NCI-H524 treated with DMSO at 0.1 percent for 48 hours (cell line): Measurements from ENCODE around the gene EFL1.
"Not testable (repeated sequence)": the region's sequence is repeated elsewhere in the genome, so short reads cannot be mapped to it uniquely, and the experiment has no call there.

ENCODE experiments used
- DNase-seq: peaks from one replicate; lab custom pipeline; 2025; lab: John Stamatoyannopoulos, UW

Gene EFL1

DNA sequence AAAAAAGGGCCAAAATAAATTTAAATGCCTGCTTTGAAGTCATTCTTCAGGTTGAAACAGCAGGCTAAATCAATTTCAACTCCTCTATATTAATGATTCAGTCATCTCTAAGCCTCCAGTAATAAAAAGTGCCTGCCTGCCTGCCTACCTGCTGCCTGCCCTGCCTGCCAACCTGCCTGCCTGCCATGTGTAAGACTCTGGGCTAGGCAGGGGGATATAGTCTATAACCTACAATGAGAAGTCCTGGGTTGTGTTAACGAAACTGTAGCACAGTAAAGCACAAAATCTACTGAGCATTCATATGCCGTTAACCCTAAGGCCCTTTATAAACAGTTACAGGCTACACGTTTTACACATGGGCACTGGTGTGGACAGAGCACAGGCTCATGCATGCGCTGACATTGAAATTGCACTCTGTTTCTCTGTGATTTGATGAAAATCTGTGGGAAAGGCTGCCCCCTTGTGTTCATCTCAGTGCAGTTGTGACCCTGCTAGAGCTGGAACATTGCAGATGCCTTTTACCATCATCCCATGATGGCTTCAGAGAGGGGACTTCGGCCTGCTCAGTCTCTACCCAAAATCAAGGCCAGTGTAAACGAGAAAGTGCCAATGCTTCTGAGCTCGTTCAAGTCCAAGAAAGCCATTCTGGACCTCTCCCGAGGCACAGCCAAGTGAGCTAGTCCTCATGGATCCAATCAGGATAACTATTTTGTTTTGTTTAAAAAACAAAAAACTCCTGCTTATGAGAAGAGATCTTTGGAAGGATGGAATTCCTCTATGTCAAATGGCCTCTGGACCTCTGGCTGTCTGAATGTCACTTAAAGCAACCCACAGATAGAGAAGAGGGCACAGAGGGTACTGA lies 64.6 kb downstream of the EFL1 start:
- DNase-seq = no peak

DNA sequence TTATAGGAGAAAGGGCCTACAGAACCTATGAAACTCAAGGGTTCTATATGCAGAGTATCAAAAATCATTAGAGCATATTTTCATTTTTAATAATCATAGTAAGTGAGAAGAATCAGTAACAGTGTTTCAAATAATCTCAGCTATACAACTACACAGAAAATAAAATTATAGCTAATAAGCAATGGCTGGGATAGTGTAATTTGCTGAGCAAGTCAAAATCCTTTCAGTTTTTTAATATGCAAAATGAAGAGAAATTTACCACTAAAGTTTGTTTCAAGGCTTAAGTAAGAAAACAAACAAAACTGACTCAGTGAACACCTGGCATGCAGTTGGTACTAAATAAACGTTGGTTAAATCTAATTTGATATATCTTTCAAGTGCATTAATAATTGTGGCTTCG lies 66.2 kb downstream of the EFL1 start:
- DNase-seq = no peak

DNA sequence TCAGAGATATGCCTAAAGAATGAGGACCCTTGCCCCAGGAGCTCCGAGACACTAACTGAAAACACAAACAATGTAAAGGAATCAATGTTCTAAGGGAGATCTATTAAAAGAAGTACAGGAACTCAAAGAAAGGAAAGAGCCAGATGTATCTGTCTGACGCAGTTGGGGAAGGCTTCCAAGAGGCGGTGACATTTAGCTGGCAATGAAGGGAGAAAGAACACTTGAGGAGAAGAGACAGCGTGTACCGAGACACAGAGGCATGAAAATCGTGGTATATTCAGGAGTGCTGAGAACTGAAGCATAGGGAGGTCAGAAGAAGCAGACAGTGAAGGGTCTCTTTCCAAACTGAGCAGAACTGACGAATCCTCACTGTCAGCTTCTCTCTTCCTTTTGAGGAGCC lies 66.7 kb downstream of the EFL1 start:
- not testable (repeated sequence) for DNase-seq

DNA sequence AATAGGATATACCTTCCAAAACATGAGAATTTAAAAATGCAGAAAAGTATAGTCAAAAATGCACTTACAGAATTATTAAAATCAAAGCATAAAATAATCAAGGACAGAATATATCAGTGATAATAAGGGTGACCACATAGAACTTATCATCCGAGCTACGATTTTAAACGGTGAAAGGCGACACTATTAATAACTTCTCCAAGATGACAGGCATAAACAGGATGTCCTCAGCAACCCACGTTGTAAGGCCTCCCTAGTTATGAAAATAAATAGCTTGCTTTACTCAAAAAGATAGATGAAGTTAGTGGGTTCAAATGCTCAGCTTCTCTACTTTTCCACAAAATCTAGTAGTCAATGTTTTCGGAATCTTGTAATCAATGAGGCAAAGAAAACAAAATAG lies 68.0 kb downstream of the EFL1 start:
- DNase-seq = not testable (repeated sequence)

DNA sequence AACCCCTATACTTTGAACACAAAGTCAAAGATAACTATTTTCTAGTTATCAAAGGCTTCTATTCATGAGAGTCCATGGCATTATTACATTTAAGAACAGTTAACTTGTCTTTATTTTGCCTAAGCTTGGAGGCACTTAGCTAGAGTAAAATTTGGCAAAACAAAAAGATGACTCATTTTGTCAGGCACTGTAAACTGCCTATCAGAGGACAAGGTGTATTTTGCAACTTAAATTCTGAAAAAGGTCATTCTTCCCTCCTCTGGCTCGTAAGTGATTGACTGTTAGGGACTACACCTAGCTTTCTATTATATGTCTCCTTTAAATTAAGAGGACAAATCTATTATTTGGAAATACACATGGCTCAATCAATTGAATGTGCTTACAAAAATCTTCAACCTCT lies 69.1 kb downstream of the EFL1 start:
- not testable (repeated sequence) for DNase-seq

DNA sequence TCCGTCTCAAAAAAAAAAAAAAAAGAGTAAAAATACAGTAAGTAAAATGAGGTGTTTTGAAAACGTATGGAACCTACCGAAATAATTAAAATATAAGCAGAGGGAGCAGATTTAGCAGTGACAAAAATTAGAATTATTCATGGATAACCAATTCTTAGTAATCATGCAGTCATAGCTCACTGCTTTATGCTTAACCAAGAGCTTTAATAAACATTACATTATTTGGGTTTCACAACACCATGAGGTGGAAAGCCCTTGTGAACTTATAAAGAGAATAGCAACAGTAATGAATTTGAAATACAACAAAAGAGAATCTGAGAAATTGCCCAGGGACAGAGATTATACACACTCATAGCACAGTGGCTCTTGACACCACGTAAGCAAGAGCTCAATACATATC lies 70.1 kb downstream of the EFL1 start:
- DNase-seq = not testable (repeated sequence)

DNA sequence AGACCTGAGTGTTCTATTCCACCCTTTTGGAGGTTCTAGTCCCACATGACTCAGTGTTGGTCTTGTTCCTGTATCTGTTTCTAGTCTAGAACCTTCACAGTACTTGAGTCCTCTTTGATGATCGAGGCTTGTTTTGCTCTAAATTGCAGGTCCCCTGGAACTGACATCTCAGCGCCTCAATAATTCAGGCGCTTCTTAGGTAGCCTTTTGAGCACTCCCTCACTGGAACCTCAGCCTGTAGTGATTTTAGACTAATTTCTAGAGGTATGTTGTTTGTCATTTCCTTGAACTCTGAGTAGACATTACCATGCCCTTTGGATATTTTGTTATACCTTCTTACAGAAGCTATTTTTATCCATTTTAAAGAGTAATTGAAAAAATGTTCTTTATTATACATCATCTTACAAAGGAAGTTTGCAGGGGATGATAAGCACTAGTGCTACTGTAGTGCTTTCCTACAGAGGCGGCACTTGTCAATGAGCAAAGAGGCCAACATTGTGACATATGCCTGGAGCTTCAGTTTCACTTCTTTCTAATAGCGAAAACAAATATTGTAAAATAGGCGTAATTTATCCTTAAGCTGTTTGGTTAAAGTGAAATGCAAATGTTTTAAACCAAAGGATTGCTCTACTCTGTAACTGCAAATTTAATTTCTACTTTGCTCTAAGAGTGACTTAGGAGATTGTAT lies 75.7 kb downstream of the EFL1 start:
- no peak for DNase-seq

DNA sequence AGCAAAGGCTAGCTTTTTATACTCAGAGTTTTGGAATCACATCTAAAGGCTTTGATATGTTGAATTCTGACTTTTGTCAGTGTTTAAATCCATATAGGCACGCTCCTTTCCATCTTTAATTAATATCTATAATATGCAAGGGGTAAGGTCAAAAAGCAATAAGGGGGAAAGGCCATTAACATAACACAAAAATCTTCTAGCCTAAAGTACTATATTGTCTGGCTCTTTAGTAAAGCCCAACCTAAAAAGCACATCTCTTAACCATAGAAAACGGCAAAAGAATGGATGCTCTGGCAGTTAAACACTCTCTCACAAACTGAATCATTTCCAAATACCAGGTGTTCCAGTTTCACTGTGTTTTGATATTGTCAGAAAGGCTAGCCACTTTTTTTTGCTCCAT lies 76.4 kb downstream of the EFL1 start:
- DNase-seq = no peak

DNA sequence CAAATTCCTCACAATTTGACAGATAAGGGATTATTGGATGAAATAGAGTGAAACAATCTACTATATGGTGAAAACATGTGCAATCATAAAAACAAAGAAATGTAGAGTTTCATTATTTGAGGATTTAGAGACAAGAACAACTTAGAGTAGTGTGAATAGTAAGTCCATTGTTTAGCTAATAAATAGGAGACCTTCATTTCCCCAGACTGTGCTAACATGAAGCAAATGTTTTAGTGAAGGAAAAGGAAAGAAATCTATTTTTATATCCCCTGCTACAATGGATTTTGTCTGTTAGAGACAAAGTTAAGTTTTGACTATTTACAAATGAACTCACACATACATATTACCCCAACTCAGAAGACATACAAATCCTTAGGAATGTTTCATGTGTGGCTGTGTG lies 77.8 kb downstream of the EFL1 start:
- DNase-seq = no peak

DNA sequence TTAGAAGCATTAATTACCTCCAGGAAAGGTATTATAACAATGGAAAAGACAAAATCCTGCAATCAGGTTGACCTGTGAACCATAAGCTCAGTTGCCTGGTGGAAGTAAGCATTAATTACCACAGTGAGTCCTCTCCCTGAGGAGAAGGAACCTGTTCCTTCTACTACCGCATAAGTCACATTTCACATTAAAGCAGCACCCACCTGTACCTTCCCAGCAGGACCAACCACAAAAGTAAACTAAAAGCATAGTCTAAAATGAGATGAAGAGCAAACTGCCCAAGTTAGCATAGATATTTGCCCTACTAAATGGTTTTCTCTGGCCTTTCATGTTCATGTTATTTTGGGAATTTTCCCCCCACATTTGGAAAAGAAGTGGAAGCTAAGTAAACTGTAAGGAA lies 78.2 kb downstream of the EFL1 start:
- no peak for DNase-seq

DNA sequence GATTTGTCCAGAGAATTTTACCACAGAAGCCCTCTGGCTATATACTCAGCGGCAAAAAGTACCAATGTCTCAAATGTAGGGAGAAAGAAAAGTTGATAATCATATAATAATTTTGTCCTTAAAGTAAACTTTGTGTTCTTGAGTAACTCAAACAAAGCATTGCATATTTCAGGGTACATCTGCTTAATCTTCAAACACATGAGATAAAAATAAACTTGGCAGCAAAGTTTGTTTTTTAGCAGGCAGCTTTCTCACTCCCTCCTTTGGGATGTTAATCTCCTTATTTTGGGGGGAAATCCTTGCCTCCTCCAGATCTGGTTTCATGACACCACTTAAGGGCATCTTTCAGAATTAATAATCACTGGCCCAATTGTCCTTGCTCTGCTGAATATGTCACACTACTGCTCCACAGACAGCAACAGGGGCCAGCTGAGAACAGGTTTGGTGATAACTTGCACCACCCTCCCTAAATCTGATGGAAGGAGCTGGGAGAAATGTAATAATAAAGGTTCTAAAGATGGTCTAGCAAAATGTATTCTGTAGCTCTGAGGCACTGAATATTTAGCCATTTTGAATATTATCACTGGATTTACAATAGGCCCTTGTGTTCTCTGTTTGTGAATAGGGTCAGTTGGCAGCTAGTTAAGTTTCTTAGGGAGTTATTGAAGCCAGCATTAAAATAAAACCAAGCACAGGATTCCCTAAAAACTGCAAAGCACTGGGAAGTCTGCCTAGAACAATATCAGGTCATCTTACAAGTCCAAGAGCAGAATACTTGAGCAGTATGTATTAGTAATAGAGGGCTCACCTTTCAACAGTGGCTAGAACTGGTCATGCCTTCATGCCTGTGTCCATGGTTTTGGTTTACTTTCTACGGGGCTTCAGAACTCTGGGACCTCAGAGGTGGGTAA lies 79.2 kb downstream of the EFL1 start:
- no peak for DNase-seq

DNA sequence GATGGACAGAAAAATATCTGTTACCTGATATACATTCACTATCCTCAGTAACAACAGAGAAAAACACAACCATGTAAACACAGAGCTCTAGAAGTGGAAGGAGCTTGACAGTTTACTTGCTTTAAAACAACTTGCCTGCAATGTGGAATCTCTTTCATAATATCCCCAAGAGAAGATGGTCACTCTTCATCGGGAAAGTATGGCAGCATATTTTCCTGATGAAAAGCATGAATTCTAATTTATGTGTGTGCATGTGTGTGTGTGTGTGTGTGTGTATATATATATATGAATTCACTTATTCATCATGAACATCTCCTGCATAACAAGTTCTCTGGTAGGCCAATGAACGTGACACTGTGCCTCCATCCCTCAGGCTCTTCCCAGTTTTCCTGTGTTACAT lies 81.2 kb downstream of the EFL1 start:
- no peak for DNase-seq

DNA sequence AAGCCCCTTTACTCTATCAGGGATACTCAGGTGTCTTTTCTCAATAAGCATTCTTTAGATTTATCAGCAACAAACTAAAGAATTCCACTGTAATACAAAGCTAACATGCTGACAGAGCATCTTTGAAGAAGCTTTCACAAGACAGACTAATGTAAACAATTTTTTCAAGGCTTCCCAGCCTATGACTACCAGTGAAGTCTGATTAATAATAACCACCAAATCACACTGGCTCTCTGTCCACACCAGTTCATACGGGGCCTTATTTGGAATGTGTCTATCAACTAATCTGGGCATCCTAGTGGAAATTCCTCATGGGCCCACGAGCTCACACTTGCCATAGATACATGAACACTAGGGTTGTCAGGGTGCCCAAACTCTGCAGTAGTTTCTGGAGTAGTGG lies 84.5 kb downstream of the EFL1 start:
- DNase-seq = no peak

DNA sequence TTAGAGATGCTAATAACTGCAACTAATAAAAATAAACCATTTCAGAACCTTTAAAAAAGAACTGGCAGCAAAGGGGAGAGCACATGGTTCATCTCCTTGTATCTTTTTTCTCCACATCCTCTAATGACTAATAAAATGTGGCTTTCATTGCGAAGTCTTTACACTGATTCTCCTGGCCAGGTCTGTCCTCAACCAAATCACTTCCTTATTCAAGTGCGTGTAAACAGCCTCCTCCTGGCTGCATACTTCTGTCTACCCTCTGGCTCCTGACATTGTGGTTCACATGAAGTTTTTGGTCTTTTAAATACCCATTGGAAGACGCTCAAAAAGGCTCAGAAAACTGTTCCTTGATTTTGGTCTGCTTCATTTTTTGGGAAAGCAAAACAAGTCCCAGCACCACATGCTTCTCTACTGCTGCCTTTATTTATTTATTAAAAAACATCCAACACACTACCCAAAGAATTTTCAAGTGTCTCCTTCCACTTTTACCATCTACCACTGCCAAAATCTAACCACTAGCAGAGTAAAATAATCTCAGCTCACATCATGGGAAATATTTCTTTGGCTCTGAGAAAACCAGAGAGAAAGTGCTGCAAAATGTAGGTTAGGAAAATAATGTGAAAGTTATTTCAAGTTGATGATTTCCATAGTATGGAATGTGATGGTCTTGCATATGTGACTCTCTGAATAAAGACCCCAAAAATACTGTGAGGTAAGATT lies 85.1 kb downstream of the EFL1 start:
- no peak for DNase-seq

DNA sequence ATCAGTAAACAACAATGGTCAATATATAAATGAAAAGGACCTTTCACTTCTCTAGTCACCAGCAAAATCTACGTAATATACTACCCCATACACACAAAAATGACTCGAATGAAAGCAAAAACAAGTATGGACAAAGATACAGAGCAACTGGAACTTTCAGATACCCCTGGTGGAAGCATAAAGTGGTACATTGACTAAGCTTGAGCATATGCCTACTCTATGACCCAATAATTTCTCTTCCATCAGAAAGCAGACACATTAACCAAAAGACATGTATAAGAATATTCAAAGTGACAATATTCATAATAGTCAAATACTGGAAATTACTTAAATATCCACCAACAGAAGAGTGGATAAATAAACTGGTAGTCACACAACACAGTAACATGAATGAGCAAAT lies 86.0 kb downstream of the EFL1 start:
- DNase-seq = no peak

DNA sequence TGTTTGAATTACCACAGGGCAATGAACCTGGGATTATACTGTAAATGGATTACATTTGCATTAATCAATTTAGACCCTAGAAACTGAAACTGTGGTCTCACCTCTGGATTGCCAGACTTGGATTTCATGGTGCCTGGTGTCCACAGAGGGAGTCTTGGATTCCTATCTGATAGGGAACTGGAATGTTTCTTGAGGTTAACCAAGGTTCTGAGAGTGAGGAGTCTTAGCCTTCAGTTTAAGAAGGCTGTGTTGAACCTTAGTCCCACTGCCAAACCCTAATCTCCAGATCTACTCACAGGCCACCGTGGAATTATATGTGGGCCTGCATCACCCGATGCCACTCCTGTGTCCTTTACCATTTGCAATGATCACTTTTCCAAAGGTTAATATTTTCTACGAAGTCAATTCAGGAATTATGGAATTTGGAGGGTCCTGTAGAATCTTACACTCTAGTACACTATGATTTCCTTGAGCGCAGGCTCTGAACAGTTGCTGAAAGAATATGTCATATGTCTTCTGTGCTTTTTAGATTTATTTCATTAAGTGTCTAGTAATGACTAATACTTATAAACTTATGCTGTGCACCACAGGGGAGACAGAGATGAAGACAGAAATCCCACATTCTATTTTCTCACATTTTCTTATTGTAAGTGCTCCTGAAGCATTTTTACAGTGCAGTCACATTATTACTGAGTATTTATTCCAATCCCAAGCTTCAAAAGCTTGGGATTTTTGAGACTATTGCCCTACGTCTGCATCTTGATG lies 87.9 kb downstream of the EFL1 start:
- no peak for DNase-seq

DNA sequence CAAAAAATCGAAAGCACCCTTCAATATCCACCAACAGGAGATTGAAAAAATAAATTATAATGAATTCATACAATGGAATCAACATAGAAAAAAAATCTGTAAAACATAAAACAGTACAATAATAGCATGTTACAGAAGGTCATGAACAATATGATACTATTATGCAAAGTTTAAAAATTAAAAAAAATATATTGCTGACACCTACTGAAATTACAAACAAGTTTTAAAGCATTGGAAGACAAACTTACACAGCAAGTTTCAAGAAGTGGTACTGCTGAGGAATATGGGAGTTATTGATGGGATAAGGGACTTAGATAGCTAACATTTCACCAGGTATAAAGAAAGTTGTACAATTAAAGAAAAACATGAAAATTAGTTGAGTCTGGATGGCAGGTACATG lies 89.4 kb downstream of the EFL1 start:
- no peak for DNase-seq

DNA sequence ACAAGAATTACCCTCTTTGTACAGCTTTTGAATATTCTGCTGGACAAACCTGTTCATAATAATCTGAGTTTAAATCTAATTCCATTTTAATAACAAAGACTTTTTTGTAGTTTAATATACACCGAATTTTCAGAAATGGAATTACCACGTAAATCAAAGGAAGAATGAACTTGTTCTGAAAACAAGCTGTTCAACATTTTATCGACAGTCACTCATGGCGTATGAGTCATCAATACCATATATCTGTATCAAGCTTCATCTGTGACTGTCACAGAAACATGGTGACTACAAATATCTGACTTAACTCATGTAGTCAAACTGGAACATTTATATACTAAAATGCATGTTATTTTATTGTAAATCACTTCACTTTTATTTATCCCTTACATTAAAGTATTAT lies 90.0 kb downstream of the EFL1 start:
- DNase-seq = no peak

DNA sequence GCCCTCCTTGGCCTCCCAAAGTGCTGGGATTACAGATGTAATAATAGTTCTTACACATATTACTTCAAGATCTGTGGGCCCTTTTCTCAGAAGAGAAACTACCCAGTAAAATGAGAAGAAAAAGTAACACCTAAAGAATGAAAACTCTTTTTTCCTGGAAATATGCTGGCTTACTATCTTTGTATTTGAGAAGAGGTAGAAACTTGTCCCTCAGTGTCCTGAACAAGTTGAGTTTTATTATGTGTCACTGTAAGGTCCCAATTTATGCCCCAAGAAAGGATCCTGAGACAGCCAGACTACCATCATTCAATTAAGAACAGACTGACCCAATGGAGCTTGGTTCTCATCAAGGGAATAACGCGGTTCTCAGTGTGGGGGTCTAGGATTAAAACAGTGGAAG lies 93.8 kb downstream of the EFL1 start:
- no peak for DNase-seq

DNA sequence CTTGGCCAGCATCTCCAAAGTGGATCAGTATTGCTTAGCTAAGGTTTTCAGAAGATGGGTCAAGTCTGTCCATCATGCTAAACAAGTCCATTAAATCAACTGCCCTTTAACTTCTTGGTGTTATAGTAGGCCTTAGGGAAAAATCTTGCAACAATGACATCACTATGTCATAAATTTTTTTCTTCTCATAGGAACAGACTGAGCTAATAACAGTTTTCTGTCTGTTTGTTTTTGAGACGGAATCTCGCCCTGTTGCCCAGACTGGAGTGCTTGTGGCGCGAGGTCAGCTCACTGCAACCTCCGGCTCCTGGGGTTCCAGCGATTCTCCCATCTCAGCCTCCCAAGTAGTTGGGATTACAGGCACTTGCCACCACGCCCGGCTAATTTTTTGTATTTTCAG lies 94.2 kb downstream of the EFL1 start:
- no peak for DNase-seq

DNA sequence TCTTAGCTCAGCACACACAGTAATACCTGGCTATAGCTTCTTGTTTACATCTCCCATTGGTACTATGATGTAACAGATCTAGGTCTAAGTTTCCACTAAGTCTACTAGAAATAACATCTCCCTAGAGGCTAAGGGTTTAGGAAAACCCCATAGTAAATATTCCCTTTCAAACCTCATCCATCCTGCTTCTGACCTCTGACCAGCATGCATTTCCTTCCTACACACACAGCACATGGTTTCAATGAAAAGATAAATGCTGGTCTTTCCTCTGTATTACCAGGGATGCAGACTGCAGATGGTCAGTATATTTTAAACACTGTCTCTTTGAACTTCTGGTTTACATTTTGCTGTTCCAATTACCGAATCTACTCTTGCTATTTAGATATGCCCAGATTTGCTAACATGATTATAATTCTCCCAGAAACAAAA lies 96.6 kb downstream of the EFL1 start:
- DNase-seq = no peak
